ENCODE data around the gene UNC5A.

UNC5A gene

DNA sequence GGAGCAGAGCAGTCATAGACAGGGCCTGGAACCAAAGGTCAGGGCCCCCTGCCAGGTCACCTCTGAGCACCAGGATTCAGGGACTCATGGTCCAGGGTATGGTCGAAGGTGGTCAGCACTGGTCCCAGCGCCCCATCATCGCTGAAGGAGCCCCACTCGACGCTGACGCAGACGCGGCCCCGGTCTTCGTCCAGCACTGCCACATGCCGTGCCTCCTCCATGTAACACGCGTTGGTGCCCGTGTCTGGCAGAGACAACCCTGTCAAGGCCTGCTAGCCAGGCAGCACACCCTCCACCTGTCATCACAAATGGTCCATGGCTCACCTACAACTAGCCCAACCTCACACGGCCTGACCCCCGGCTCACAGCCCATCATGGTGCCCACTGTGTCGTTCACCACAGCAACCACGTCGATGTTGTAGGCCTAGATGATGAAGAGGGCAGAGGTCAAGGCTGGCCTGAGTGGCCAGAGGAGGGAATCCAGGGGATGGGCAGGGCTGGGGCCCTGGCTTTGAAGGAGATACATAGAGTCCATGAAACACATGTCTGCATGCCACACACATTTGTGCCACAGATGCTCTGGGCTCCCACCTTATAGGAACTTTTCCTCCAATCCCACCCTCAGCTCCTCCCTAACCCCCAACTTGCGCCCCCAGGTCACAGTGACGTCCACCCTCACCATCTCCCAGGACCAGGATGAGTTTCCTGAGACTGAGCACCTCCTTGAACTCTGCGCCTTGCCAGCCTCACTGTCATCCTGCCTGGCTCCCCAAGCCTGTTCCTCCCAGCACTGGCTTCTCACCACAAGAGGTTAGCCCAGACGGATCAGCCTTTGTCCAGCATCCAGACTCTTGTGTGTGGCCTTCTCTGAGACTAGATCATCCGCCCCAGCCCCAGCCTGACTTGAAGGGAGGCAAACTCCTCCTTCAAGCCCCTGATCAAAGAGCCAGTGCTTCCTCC is 79.2 kb downstream of the UNC5A start:
- H3K4me3 ChIP-seq (ENCODE audit: control insufficient read depth, low read depth, low read length) = no peak overlapping the region
- TF ChIP-seq, protein P1, sequence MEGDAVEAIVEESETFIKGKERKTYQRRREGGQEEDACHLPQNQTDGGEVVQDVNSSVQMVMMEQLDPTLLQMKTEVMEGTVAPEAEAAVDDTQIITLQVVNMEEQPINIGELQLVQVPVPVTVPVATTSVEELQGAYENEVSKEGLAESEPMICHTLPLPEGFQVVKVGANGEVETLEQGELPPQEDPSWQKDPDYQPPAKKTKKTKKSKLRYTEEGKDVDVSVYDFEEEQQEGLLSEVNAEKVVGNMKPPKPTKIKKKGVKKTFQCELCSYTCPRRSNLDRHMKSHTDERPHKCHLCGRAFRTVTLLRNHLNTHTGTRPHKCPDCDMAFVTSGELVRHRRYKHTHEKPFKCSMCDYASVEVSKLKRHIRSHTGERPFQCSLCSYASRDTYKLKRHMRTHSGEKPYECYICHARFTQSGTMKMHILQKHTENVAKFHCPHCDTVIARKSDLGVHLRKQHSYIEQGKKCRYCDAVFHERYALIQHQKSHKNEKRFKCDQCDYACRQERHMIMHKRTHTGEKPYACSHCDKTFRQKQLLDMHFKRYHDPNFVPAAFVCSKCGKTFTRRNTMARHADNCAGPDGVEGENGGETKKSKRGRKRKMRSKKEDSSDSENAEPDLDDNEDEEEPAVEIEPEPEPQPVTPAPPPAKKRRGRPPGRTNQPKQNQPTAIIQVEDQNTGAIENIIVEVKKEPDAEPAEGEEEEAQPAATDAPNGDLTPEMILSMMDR (IDR thresholded peaks at IDR 0.05; ENCODE audit: control insufficient read depth, insufficient read depth, low read depth, low read length, missing control alignments) = no peak
- no peak for DNase-seq (ENCODE audit: low read depth)

DNA sequence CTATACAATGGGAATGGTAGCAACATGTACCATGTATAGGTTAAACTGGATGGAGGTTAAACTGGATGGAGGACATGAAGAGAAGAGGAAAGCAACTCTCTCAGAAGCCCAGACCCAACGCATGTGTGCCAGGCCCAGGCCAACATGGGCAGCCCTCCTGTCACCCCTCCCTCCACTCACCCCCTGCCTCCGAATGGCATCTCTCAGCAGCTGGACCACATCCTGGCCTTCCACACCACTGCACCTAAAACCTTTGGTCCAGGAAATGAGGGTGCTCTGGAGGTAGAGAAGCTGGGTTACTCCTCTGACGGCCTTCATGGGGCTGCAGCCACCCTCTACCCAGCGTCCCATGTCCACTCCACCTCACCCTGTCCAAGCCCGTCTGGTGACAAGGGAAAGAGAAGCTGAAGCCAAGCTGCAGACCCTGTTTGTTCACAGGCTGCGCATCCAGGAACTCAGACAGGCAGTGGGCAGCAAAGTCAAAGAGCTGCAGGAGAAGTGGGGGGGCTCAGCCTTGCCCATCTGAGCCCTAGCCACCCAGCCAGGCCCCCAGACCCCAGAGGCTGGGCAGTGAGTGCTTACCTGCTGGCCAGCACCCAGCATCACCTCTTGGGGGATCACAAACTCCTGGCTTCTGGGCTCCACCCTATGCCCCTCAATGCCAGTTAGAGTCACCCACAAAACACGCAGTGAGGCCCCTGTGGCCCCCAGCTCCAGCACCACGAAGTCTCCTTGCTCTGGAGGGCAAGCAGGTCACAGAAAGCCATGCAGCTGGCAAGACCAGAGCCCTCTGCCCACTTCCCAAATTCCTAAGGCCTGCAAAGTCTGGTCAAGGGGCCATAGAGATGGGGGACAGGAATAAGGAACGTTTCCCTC is 80.3 kb downstream of the UNC5A start:
- TF ChIP-seq, protein P1 (IDR thresholded peaks at IDR 0.05; ENCODE audit: control insufficient read depth, insufficient read depth, low read depth, low read length, missing control alignments) = no peak
- no peak overlapping the region for H3K4me3 ChIP-seq (ENCODE audit: control insufficient read depth, low read depth, low read length)
- DNase-seq (ENCODE audit: low read depth) = no peak

DNA sequence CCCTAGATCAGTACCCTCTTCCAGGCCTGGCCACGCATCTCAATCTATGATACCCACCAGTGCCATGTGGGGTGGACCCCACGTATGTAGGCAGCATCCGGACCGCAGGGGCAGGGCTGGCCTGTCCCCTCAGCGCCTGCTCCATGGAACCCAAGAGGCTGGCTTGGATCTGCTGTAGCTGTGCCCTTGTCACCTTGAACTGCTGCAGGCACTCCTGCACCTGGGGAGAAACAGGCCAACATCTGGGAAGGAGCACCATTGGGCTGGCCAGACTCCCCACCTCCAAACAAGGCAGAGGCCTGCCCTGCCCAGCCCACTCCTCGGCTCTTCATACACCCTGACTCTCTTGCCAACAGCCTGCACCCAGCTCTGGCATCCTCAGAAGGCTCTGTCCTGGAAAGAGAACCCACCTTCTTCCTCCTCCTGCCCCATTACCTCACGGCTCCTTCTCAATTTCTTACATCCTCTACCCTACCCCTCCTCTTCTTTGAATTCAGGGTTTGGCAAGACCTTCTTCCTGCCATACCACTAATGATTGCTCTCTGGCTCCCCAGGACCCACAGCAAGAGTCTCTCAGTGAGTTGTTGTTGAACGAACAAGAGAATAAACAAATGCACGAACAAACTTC is 81.1 kb downstream of the UNC5A start:
- no peak overlapping the region for H3K4me3 ChIP-seq (ENCODE audit: control insufficient read depth, low read depth, low read length)
- TF ChIP-seq, protein P1 (IDR thresholded peaks at IDR 0.05; ENCODE audit: control insufficient read depth, insufficient read depth, low read depth, low read length, missing control alignments) = no peak
- no peak for DNase-seq (ENCODE audit: low read depth)

DNA sequence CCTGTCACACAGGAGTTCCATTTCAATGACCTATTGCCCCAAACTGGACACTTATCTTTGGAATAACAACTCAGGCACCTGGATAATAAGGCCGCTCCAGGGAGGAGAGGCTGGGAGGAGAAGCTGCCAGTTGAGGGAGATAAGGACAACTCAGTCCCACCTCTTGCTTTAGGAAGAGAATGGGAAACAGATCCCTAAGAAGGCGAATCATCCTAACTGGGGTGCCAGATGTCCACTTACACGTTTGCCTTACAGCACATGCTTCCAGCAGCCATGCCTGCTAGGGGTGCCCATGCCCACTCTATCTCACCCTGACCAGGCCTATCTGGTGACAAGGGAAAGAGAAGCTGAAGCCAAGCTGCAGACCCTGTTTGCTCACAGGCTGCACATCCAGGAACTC is 82.3 kb downstream of the UNC5A start:
- H3K4me3 ChIP-seq (ENCODE audit: control insufficient read depth, low read depth, low read length) = no peak overlapping the region
- no peak for DNase-seq (ENCODE audit: low read depth)
- TF ChIP-seq, protein P1 (IDR thresholded peaks at IDR 0.05; ENCODE audit: control insufficient read depth, insufficient read depth, low read depth, low read length, missing control alignments) = no peak

DNA sequence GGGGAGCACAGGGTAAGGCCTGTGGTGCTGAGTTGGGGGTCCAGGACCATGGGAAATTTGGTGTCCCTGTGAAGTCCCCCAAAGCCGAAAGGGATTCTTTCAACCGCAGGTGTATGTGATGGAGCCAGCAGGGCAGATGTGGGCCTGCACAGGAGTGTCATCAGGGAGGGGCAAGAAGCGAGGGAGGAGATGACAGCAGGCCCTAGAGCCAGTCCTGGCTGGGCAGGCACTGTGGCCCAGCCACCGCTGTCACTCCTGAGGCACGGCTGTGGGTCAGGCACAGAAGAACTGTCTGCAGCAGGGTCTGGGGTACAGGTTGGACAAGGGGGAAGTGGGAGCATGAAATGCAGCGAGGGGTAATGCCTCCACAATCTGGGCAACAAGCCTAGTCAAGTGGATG is 83.9 kb downstream of the UNC5A start:
- no peak overlapping the region for H3K4me3 ChIP-seq (ENCODE audit: control insufficient read depth, low read depth, low read length)
- TF ChIP-seq, protein P1 (IDR thresholded peaks at IDR 0.05; ENCODE audit: control insufficient read depth, insufficient read depth, low read depth, low read length, missing control alignments) = no peak
- no peak for DNase-seq (ENCODE audit: low read depth)

DNA sequence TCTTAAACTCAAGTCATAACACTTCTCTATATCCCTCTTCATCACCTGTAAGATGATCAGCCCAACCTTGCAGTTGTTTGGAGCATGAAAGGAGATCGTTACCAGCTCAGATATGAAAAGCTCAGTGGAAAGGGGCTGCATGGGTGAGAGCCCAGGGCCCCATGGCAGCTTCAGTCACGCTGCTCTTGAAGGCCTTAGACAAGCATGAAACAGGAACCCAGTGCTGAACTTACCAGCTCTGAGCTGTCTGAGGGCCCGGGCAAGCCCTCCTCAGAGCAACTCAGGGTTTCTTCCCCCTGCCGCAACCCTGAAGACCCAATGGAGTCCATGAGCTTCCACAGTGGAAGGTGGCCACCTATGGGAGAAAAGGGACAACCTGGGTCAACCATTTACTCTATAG is 85.5 kb downstream of the UNC5A start:
- no peak overlapping the region for H3K4me3 ChIP-seq (ENCODE audit: control insufficient read depth, low read depth, low read length)
- DNase-seq (ENCODE audit: low read depth) = no peak
- TF ChIP-seq, protein P1 (IDR thresholded peaks at IDR 0.05; ENCODE audit: control insufficient read depth, insufficient read depth, low read depth, low read length, missing control alignments) = no peak

All from AG09309 (cell line).